ENCODE measurements around the gene COQ10A.
"Not testable (repeated sequence)": the region's sequence is repeated elsewhere in the genome, so short reads cannot be mapped to it uniquely, and the experiment has no call there.

The COQ10A gene

GRCh38 chr12:56242986-56243385, 23.8 kb upstream of the COQ10A start:
- no peak for DNase-seq

GRCh38 chr12:56243731-56244181, 23.0 kb upstream of the COQ10A start:
- DNase-seq: no peak

- DNase-seq: no peak
Measured at GRCh38 chr12:56244494-56244893, 22.2 kb upstream of the COQ10A start.

- DNase-seq: no peak
Measured at GRCh38 chr12:56247923-56248322, 18.8 kb upstream of the COQ10A start.

- DNase-seq: no peak
Measured at GRCh38 chr12:56248711-56249110, 18.0 kb upstream of the COQ10A start.

GRCh38 chr12:56252649-56253048, 14.1 kb upstream of the COQ10A start:
- DNase-seq: no peak

GRCh38 chr12:56253091-56253490, 13.7 kb upstream of the COQ10A start:
- DNase-seq: no peak

GRCh38 chr12:56255671-56256070, 11.1 kb upstream of the COQ10A start:
- no peak for DNase-seq

- DNase-seq: peak in 2 of 56 donors; percentile 7 to 8
Measured at GRCh38 chr12:56256326-56256960, 10.3 kb upstream of the COQ10A start.

GRCh38 chr12:56257071-56257470, 9.7 kb upstream of the COQ10A start:
- no peak for DNase-seq

- peak in 5 of 56 donors; percentile 4 to 44 (median 18) for DNase-seq
Measured at GRCh38 chr12:56257491-56258067, 9.2 kb upstream of the COQ10A start.

GRCh38 chr12:56258068-56258819, 8.5 kb upstream of the COQ10A start, which contains the start of gene ANKRD52:
ANKRD52 (minus strand) TSS chr12:56258384; CDS start chr12:56258269, 115 bp downstream.
- peak in 52 of 56 donors; percentile 17 to 87 (median 66) for DNase-seq

- DNase-seq: no peak
Measured at GRCh38 chr12:56258820-56259183, 7.9 kb upstream of the COQ10A start.

- DNase-seq: no peak
Measured at GRCh38 chr12:56260380-56260779, 6.4 kb upstream of the COQ10A start.

GRCh38 chr12:56260921-56261320, 5.8 kb upstream of the COQ10A start:
- no peak for DNase-seq

- no peak for DNase-seq
Measured at GRCh38 chr12:56261503-56262232, 5.1 kb upstream of the COQ10A start.

- DNase-seq: not testable (repeated sequence)
Measured at GRCh38 chr12:56262955-56263354, 3.8 kb upstream of the COQ10A start.

GRCh38 chr12:56266068-56266692, 562 bp upstream of the COQ10A start:
- peak in 1 of 56 donors; percentile 34 for DNase-seq

GRCh38 chr12:56267443-56268071, 815 bp downstream of the COQ10A start:
- peak in 5 of 56 donors; percentile 29 to 65 (median 52) for DNase-seq

GRCh38 chr12:56271031-56271430, 4.3 kb downstream of the COQ10A start:
- peak in 1 of 56 donors; percentile 1 for DNase-seq

GRCh38 chr12:56272468-56272867, 5.7 kb downstream of the COQ10A start:
- not testable (repeated sequence) for DNase-seq

Measured in amygdala (tissue), 56 donors.